GM19455 (cell line): ENCODE data around the gene NEBL.
"Not testable (repeated sequence)": the region's sequence is repeated elsewhere in the genome, so short reads cannot be mapped to it uniquely, and the experiment has no call there.

Source experiments
- ATAC-seq: cut with Tn5 transposase; IDR thresholded peaks from one replicate; pipeline ENCODE4 v1.9.1; 2021; ENCODE audit not compliant: unreplicated experiment

The NEBL gene

GRCh38 chr10:20897146-20897825 lies at the start of gene NEBL:
Gene NEBL, minus strand, starts transcription at chr10:20897311. Its CDS starts 106 bp downstream, at chr10:20897205.
- ATAC-seq: no peak

- ATAC-seq: no peak
These were observed 48.6 kb upstream of the NEBL start for GRCh38 chr10:20945546-20946332.

GRCh38 chr10:20944789-20945502 lies 47.8 kb upstream of the NEBL start:
- ATAC-seq: no peak

- ATAC-seq: not testable (repeated sequence)
These were observed 42.3 kb upstream of the NEBL start for GRCh38 chr10:20939414-20939813.

GRCh38 chr10:20936396-20936795 lies 39.3 kb upstream of the NEBL start:
- no peak for ATAC-seq

- ATAC-seq: no peak
These were observed 38.8 kb upstream of the NEBL start for GRCh38 chr10:20935931-20936330.

- no peak for ATAC-seq
These were observed 38.2 kb upstream of the NEBL start for GRCh38 chr10:20935301-20935700.

GRCh38 chr10:20933705-20934104 lies 36.6 kb upstream of the NEBL start:
- no peak for ATAC-seq

GRCh38 chr10:20932606-20933126 lies 35.6 kb upstream of the NEBL start:
- ATAC-seq: no peak

- ATAC-seq: no peak
These were observed 34.2 kb upstream of the NEBL start for GRCh38 chr10:20931156-20931795.

GRCh38 chr10:20927456-20927855 lies 30.3 kb upstream of the NEBL start:
- no peak for ATAC-seq

GRCh38 chr10:20922451-20922850 lies 25.3 kb upstream of the NEBL start:
- no peak for ATAC-seq

GRCh38 chr10:20922033-20922432 lies 24.9 kb upstream of the NEBL start:
- ATAC-seq: no peak

GRCh38 chr10:20920061-20920460 lies 22.9 kb upstream of the NEBL start:
- ATAC-seq: no peak

GRCh38 chr10:20919481-20919880 lies 22.4 kb upstream of the NEBL start:
- no peak for ATAC-seq

- ATAC-seq: no peak
These were observed 19.9 kb upstream of the NEBL start for GRCh38 chr10:20916976-20917375.

GRCh38 chr10:20912969-20913368 lies 15.9 kb upstream of the NEBL start:
- ATAC-seq: no peak

- no peak for ATAC-seq
These were observed 14.5 kb upstream of the NEBL start for GRCh38 chr10:20911626-20912025.

GRCh38 chr10:20909801-20910200 lies 12.7 kb upstream of the NEBL start:
- no peak for ATAC-seq

GRCh38 chr10:20908391-20908790 lies 11.3 kb upstream of the NEBL start:
- ATAC-seq: no peak
